HL-60 (cell line): Measurements from ENCODE around the gene GPC1.

Source experiments
- DNase-seq, 2 experiments: peaks; one replicate each; pipeline ENCODE4 v3.0.0-alpha.2; 2010 to 2020; ENCODE audit warnings: low read depth in 1 of 2, low spot score in 1 of 2
- H3K27ac ChIP-seq: fragments of 250-450 bp; sonication (Bioruptor Pico); replicated peaks from 2 replicates; pipeline ENCODE4 v1.5.1; 2020; ENCODE audit warnings: mild to moderate bottlenecking, moderate library complexity
- H3K27me3 ChIP-seq: fragments of 250-450 bp; sonication (Bioruptor Pico); 2 replicates; pipeline ENCODE4 v1.5.1; 2021; ENCODE audit warnings: mild to moderate bottlenecking, moderate library complexity; ENCODE audit not compliant: insufficient read depth, poor library complexity, severe bottlenecking
- H3K4me3 ChIP-seq: replicated peaks from 2 replicates; pipeline ENCODE4 v1.5.1; 2011; ENCODE audit warnings: mild to moderate bottlenecking, control low read depth, low read length; ENCODE audit not compliant: insufficient read depth
- GABPA ChIP-seq: IDR thresholded peaks from 2 replicates; pipeline ENCODE4 v1.6.1; 2012; ENCODE audit warnings: low read depth
- POLR2AphosphoS5 ChIP-seq: IDR thresholded peaks from 2 replicates; pipeline ENCODE4 v1.6.1; 2012; ENCODE audit warnings: low read depth
- REST ChIP-seq: IDR thresholded peaks from 2 replicates; pipeline ENCODE4 v1.6.1; 2012; ENCODE audit warnings: low read depth; ENCODE audit not compliant: insufficient replicate concordance
- SPI1 ChIP-seq: IDR thresholded peaks from 2 replicates; pipeline ENCODE4 v1.6.1; 2012; ENCODE audit warnings: low read depth, mild to moderate bottlenecking, borderline replicate concordance
- TF ChIP-seq, protein P1 (sequence below): IDR thresholded peaks from one replicate; pipeline ENCODE4 v1.5.1; 2011; ENCODE audit warnings: low read length, control low read depth, inconsistent platforms; ENCODE audit not compliant: insufficient read depth

The GPC1 gene

DNA sequence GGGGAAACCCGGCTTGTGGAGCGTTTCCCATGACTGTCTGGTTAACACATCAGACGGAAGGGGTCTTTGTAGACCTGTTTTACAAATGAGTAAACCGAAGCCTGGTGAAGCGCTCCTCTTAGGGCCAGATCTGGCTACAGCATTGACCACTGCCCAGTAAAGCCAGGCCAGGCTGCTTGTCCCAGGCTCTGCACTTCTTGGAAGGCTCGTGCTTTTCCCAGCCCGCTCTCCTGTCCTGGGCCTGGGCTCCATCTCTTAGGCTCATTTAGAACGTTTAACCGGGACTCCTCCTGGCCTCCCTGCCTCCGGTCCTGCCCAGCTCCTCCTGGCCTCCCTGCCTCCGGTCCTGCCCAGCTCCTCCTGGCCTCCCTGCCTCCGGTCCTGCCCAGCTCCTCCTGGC lies 4.8 kb downstream of the GPC1 start:
- H3K4me3 ChIP-seq: no peak overlapping the region
- peaks cover 18% of the 10 kb centered on the region for H3K27me3 ChIP-seq
- no peak for DNase-seq
- TF ChIP-seq, protein P1, sequence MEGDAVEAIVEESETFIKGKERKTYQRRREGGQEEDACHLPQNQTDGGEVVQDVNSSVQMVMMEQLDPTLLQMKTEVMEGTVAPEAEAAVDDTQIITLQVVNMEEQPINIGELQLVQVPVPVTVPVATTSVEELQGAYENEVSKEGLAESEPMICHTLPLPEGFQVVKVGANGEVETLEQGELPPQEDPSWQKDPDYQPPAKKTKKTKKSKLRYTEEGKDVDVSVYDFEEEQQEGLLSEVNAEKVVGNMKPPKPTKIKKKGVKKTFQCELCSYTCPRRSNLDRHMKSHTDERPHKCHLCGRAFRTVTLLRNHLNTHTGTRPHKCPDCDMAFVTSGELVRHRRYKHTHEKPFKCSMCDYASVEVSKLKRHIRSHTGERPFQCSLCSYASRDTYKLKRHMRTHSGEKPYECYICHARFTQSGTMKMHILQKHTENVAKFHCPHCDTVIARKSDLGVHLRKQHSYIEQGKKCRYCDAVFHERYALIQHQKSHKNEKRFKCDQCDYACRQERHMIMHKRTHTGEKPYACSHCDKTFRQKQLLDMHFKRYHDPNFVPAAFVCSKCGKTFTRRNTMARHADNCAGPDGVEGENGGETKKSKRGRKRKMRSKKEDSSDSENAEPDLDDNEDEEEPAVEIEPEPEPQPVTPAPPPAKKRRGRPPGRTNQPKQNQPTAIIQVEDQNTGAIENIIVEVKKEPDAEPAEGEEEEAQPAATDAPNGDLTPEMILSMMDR: no peak
- TF ChIP-seq REST: no peak
- no peak for TF ChIP-seq SPI1
- TF ChIP-seq POLR2AphosphoS5: no peak
- TF ChIP-seq GABPA: no peak
- H3K27ac ChIP-seq: no peak overlapping the region

DNA sequence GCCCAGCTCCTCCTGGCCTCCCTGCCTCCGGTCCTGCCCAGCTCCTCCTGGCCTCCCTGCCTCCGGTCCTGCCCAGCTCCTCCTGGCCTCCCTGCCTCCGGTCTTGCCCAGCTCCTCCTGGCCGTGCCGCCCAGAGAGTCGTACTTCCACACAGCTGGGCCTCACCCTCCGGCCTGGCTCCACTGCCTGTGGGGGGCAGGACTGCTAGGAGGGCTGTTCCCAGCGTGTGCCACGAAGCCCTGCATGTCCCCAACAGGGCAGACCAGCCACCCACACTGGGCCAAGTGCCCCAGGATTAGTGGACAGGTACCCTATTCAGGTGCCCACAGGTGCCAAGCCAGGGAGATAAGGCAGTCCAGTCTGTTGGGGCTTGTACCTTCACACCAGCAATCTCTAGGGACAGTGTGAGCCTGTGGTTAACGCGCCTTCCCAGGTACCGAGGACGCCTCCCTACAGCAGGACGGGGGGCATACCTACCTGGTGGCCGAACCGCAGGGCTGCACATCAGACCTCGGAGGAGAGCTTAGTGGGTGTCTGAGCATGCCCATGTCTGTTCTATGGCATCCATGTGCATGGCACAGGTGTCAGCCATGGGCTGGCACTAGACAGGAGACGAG lies 5.3 kb downstream of the GPC1 start:
- TF ChIP-seq, protein P1: no peak
- TF ChIP-seq POLR2AphosphoS5 (no peak), REST (no peak), SPI1 (no peak), GABPA (no peak)
- H3K27ac ChIP-seq: no peak overlapping the region

GRCh38 chr2:240441326-240441992 lies 6.0 kb downstream of the GPC1 start:
- Histone ChIP-seq H3K27me3 (peaks cover 17% of the 10 kb centered on the region), H3K27ac (no peak overlapping the region), H3K4me3 (no peak overlapping the region)
- no peak for DNase-seq
- TF ChIP-seq SPI1 (no peak), POLR2AphosphoS5 (no peak), GABPA (no peak), REST (no peak)

More for the DNA sequence above, 5.3 kb downstream of the GPC1 start:
- no peak overlapping the region for H3K4me3 ChIP-seq
- DNase-seq: no peak
- peaks cover 18% of the 10 kb centered on the region for H3K27me3 ChIP-seq
